ENCODE measurements around the gene RGS14. TPM values are rescaled to one million over a fixed set of nuclear protein-coding genes. Genes with fewer than 3 reads are reported as not detected.

Gene RGS14
- polyA plus RNA-seq, 1 experiment = 2.6 TPM

GRCh38 chr5:177332031-177332895 lies 25.5 kb upstream of the RGS14 start:
- DNase-seq (ENCODE audit: low read depth, low spot score) = no peak
- TF ChIP-seq, protein P1, sequence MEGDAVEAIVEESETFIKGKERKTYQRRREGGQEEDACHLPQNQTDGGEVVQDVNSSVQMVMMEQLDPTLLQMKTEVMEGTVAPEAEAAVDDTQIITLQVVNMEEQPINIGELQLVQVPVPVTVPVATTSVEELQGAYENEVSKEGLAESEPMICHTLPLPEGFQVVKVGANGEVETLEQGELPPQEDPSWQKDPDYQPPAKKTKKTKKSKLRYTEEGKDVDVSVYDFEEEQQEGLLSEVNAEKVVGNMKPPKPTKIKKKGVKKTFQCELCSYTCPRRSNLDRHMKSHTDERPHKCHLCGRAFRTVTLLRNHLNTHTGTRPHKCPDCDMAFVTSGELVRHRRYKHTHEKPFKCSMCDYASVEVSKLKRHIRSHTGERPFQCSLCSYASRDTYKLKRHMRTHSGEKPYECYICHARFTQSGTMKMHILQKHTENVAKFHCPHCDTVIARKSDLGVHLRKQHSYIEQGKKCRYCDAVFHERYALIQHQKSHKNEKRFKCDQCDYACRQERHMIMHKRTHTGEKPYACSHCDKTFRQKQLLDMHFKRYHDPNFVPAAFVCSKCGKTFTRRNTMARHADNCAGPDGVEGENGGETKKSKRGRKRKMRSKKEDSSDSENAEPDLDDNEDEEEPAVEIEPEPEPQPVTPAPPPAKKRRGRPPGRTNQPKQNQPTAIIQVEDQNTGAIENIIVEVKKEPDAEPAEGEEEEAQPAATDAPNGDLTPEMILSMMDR (IDR thresholded peaks at IDR 0.05; ENCODE audit: low read depth, low read length) = no peak
- ChIA-PET CTCF (interaction anchor here (1.5 kb wide), 1 partner anchor 13 kb away, joined by 6 read pairs; no protein-coding TSS in a partner anchor), POLR2A (no interaction called here)
- H3K27ac ChIP-seq (ENCODE audit: low read depth, low read length) = no peak overlapping the region
- no peak overlapping the region for H3K4me3 ChIP-seq (ENCODE audit: low read depth, low read length)
- H3K27me3 ChIP-seq (ENCODE audit: control insufficient read depth, insufficient read depth, low read length) = no peaks in the 10 kb centered on the region
- H3K9me3 ChIP-seq (ENCODE audit: control insufficient read depth, insufficient read depth, low read length) = peaks cover 3% of the 10 kb centered on the region; the same call in 1 of the 2 replicates

DNA sequence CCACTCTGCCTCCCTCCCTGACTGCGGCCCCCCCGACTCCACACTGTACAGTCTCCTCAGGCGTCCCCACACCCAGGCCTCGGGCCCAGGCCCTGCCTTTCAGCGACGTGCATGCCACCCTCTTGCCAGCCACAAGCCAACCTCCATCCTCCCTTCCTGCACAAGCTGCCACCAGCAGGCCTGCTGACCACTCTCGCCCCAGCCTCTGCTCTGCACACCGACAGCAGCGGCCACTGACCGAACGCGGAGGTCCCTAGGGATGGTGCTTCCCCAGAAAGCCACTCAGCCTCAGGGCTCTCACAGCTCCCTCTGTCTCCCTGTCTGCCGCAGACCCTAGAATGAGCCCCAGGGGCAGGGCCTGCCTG lies 24.8 kb upstream of the RGS14 start:
- CTCF ChIA-PET = interaction anchor here (2.3 kb wide), 1 partner anchor 23 kb away, joined by 6 read pairs; no protein-coding TSS in a partner anchor
- H3K9me3 ChIP-seq (ENCODE audit: control insufficient read depth, insufficient read depth, low read length) = peaks cover 3% of the 10 kb centered on the region; the same call in 1 of the 2 replicates
- TF ChIP-seq, protein P1 (IDR thresholded peaks at IDR 0.05; ENCODE audit: low read depth, low read length) = no peak
- no peak for DNase-seq (ENCODE audit: low read depth, low spot score)
- POLR2A ChIA-PET = no interaction called here
- H3K4me3 ChIP-seq (ENCODE audit: low read depth, low read length) = no peak overlapping the region
- no peaks in the 10 kb centered on the region for H3K27me3 ChIP-seq (ENCODE audit: control insufficient read depth, insufficient read depth, low read length)
- H3K27ac ChIP-seq (ENCODE audit: low read depth, low read length) = no peak overlapping the region

- H3K9me3 ChIP-seq (ENCODE audit: control insufficient read depth, insufficient read depth, low read length) = no peaks in the 10 kb centered on the region; the same call in 1 of the 2 replicates
- POLR2A ChIA-PET = no interaction called here
- CTCF ChIA-PET = interaction anchor here (0.9 to 2.3 kb wide), 3 partner anchors 16 to 220 kb away, joined by 3 to 7 read pairs (median 6); no protein-coding TSS in a partner anchor
- TF ChIP-seq, protein P1 (IDR thresholded peaks at IDR 0.05; ENCODE audit: low read depth, low read length) = no peak
- H3K27me3 ChIP-seq (ENCODE audit: control insufficient read depth, insufficient read depth, low read length) = no peaks in the 10 kb centered on the region
- H3K27ac ChIP-seq (ENCODE audit: low read depth, low read length) = no peak overlapping the region
- H3K4me3 ChIP-seq (ENCODE audit: low read depth, low read length) = no peak overlapping the region
- DNase-seq (ENCODE audit: low read depth, low spot score) = no peak
Observed at GRCh38 chr5:177333420-177334154, 24.1 kb upstream of the RGS14 start.

DNA sequence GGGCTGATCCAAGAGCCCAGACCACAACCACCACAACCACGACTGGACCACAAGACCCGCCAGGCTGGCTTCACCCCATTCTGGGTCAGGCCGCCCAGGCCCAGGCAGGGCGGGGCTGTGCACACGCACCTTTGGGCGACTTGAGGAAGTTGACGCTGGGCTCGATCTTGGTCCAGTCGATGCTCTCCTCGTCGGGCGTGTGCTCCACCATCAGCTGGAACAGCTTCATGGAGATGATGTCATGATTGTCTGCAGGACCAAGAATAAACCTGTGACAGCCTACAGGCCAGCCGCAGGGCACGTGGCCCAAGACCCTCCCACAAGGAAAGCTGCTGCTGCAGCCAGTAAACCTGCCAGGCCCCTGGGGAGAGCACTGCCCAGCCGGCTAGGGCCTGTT lies 23.6 kb upstream of the RGS14 start:
- TF ChIP-seq, protein P1 (IDR thresholded peaks at IDR 0.05; ENCODE audit: low read depth, low read length) = no peak
- H3K27me3 ChIP-seq (ENCODE audit: control insufficient read depth, insufficient read depth, low read length) = no peaks in the 10 kb centered on the region
- H3K27ac ChIP-seq (ENCODE audit: low read depth, low read length) = no peak overlapping the region
- DNase-seq (ENCODE audit: low read depth, low spot score) = no peak
- no peaks in the 10 kb centered on the region; the same call in 1 of the 2 replicates for H3K9me3 ChIP-seq (ENCODE audit: control insufficient read depth, insufficient read depth, low read length)
- ChIA-PET POLR2A (no interaction called here), CTCF (interaction anchor here (0.9 to 2.3 kb wide), 3 partner anchors 16 to 221 kb away, joined by 3 to 7 read pairs (median 6); no protein-coding TSS in a partner anchor)
- no peak overlapping the region for H3K4me3 ChIP-seq (ENCODE audit: low read depth, low read length)
